Activated effector memory CD4-positive, alpha-beta T cell treated with Interleukin-2 at 50 U/mL for 16 hours (primary cell): ENCODE measurements around the gene TTLL11.
"Not testable (repeated sequence)": the region's sequence is repeated elsewhere in the genome, so short reads cannot be mapped to it uniquely, and the experiment has no call there.

Experiments used
- DNase-seq: peaks from one replicate; pipeline ENCODE4 v3.0.0-alpha.2; 2020

Gene TTLL11

DNA sequence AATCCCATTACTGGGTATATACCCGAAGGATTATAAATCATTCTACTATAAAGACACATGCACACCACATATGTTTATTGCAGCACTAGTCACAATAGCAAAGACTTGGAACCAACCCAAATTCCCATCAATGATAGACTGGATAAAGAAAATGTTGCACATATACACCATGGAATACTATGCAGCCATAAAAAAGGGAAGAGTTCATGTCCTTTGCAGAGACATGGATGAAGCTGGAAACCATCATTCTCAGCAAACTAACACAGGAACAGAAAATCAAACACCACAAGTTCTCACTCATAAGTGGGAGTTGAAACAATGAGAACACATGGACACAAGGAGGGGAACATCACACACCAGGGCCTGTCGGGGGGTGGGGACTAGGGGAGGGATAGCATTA is 198.7 kb downstream of the TTLL11 start:
- DNase-seq: not testable (repeated sequence)

DNA sequence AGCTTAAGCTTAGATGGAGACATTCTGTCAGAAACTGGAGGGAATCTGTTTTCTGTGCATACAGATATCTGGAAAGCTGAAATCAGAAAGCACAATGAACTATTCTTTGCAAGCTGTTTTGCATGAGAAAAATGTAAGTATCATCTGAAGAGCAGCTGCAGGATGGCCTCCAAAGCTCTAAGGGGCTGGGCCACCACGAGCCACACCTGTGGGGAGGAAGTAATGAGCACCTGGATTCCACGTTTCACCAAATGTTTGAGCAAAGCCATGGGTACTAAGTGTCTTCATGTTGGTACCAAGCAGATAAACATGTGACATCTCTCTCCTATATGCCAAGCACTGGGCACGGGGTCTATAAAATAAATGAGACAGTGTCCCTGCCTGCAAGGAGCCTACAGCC is 199.3 kb downstream of the TTLL11 start:
- DNase-seq: no peak

- DNase-seq: no peak
Observed at GRCh38 chr9:121892706-121893105, 200.4 kb downstream of the TTLL11 start.

DNA sequence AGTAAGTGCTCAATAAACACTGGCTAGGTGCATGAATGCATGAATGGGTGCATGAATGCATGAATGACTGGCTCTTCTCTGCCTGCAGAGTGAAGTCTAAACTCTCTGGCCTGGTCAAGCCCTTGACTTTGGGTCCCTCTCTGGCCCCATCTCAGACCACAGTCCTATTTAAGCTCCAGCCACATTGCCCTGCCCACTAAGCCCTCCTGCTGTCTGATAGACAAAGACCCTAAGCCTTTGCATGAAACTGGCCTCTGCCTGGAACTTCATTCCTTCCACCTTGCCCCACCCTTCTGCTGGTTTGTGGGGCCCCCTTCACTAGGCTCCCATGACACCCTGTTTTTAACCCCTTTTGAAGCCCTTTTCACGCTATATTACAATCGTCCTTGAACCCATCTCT is 202.4 kb downstream of the TTLL11 start:
- DNase-seq: no peak

GRCh38 chr9:121889990-121890563 is 203.0 kb downstream of the TTLL11 start:
- no peak for DNase-seq

GRCh38 chr9:121888438-121888775 is 204.7 kb downstream of the TTLL11 start:
- no peak for DNase-seq

- no peak for DNase-seq
Observed at GRCh38 chr9:121887553-121888437, 205.3 kb downstream of the TTLL11 start.

- DNase-seq: no peak
Observed at GRCh38 chr9:121886759-121887485, 206.2 kb downstream of the TTLL11 start.

GRCh38 chr9:121885345-121885901 is 207.7 kb downstream of the TTLL11 start:
- no peak for DNase-seq

DNA sequence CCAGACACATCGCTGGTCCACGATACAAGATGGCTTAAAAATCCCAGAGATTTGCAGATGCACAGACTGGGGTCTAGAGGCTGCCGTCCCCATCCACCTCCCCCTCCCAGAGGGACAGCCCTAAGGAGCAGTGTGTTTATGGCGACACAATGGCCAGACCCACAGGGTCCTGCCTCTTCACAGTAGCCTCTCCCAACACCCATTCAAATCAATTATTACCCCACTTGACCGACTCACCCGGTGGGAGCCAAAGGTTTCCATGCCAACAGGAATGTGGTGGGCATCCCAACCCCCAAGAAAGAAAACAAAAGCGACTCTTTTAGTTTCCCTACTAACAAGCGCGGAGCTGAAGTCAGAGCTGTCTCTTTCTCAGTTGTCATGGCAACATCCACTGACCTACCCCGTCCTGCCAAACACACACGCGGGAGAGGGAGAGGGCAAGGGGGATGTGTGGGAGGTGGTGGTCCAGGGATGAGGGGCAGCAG is 209.0 kb downstream of the TTLL11 start:
- DNase-seq: no peak

DNA sequence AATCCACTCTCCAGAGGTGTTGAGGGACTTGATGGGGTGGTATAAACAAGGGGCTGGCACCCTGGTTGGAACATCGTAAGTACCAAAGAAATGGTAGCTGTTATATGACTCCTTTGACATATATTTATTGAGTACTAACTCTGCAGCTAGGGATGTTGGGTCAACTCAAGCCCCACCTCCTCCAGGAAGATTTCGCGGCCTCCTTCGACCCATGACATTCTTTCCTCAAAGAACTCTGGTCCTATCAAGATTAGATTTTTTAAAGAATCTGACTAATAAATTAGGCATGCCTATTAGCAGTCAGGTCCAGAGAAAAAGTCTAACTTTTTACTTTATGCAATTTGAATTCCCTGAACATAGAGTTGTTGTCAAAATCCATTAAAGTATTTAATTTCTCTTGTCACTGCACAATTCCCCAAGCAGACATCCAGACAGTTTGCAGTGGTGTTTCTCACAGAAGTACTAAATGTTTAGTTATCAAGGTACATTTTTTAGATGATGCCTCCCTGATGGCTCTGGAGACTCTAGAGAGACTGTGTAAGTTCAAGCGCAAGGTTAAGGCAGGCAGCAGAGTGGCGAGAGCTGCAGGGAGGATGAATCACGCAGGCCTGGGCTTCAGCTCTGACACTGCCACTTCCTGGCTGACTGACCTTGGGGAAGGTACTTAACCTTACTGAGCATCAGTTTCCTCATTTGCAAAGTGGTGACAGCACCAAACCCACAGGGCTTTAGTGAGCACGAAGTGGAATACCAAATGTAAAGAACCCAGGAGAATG is 209.6 kb downstream of the TTLL11 start:
- DNase-seq: no peak

- DNase-seq: no peak
Observed at GRCh38 chr9:121881920-121882500, 211.1 kb downstream of the TTLL11 start.

DNA sequence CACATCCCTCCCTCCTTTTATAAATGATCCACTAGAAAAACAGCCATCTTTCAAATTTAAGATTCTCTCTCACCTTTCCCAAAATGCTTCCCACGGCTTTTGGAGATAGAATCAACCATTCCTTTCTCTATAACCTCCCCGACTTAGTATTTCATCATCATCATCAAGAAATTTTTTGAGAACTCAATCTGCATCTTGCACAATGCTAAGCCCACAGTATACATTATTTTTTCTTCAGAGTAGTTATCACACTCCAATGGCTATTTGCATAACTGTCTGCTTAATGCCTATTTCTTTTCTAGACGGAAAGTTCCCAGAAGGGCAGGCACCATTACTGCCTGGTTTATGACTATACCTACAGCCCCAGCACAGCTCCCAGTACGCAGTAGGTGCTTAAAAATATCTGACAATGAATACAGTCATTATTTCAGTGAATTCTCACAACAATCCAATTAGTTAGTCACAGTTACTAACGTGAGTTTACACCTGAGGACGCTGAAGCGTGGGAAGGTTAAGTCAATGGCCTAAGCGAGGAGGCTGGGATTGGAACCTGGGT is 212.7 kb downstream of the TTLL11 start:
- no peak for DNase-seq

- no peak for DNase-seq
Observed at GRCh38 chr9:121878271-121878822, 214.8 kb downstream of the TTLL11 start.

DNA sequence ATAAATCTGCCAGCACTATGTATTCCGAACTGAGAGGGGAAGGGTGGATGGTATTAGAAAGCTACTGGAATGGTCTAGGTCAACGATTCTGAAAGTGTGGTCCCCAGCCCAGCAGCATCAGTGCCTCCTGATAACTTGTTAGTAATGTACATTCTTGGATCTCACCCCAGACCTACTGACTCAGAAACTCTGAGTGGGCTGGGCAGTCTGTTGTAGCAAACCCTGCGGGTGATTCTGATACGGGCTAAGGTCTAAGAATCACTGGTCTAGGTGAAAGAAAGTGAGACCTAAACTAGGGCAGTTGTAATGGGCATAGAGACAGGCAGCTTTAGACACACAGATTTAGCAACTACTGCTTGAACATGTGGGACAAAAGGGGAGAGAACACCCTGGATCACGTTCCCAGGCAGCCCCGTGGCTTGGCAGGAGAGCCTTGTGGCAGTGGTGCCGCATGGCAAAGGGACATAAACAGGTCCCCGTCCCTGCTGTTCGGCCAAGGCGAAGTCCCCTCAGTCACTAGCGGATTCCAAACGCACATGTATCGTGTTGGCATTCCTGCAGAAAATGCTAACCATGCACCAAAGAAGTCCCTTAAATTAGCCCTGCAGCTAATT is 216.3 kb downstream of the TTLL11 start:
- no peak for DNase-seq

DNA sequence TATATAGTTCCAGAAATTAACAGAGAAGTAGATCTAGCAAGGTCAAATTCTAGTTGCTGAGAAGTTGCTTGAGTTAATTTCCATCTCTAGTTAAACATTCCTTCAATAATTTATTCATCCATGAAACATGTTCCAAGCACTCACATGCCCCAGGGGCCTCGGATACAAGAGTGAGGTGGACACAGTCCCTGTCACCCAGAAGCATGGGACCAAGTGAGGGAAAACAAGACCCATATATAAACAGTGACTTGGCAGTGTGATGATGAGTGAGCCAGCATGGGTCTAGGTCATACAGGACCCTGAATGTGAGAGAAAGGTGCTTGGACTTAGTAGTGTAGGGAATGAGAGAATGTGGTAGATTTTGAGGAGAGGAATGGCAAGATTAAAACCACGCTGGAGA is 216.9 kb downstream of the TTLL11 start:
- no peak for DNase-seq

DNA sequence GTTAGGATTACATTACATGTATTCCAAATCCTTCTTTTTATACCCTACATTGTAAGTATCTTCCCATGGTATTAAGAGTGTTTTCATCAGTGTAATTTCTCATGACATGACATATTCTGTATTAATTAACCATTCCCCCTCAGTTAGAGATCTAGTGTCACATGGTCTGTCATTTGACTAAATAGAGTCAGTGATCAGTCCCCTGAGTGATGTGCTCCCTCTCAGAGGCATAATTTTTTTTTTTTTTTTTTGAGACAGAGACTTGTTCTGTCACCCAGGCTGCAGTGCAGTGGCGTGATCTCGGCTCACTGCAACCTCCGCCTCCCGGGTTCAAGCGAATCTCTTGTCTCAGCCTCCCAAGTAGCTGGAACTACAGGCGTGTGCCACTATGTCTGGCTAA is 218.6 kb downstream of the TTLL11 start:
- DNase-seq: no peak

DNA sequence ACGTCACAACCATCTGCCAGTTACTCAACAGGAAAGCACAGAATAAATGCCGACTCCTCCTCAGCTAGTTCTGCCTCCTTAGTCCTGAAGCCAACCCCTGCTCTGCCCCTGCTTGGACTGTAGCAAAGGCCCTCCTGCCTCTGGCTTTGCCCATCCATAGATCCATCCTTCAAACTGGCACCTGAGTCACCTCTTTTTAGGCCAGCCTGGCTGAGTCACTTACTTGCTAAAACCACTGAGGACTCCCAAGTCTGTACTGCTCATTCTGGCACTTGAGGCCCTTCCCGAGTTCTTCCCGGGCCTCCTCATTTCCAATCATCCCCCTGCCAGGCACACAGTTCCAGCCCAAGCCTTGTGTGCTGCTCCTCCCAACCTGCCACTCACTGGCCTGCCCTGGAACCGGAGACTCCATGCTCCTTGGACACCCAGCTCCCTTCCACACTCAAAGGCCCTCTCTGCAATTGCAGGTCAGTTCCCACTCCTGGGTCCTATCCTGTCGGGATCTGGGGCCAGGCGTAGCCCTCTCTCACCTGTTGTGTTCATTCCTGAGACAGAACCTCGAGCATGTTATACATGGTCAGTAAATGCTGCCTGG is 221.6 kb downstream of the TTLL11 start:
- no peak for DNase-seq

DNA sequence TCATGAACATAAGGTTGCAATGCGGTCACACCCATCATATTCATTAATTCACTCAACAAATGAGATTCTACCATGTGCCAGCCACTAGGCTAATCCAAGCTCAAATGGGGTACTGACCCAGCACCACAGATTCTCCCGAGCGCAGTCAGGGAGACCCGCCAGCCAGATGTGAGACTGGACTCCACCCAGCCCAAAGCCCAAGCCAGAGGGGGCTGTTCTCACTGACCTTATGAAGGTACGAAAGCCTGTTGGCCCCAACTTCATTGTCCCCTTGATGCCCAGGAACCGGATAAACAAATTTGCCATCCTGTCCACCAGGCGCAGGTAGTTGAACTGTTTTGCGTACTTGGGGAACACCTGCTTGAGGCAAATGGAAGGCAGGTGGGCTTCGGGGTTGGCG is 222.8 kb downstream of the TTLL11 start:
- DNase-seq: no peak

GRCh38 chr9:121868626-121869025 is 224.5 kb downstream of the TTLL11 start:
- DNase-seq: no peak

DNA sequence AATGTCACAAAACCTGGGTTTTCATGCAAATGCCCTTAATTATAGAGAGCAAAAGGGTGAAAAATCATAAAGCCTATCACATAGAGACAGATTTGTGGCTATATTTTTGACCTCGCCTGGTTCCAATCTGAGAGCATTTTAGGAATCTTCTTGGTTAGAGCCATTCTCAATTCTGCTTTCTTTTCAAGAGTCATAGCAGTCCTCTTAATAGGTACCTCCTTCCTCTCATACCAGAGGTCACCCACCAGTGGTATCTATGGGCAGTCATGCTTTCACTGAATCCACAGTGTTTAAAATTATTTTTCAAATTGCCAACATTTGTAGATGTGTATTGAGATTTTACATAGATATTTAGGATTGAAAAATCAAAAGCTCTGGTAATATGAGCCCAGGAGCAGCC is 226.2 kb downstream of the TTLL11 start:
- no peak for DNase-seq
